H1 (cell line): ENCODE measurements around the gene MTAP. TPM values are rescaled to one million over a fixed set of nuclear protein-coding genes. Genes with fewer than 3 reads are reported as not detected.

ENCODE experiments used
- CTBP2 ChIP-seq: IDR thresholded peaks from 2 replicates; pipeline ENCODE4 v1.7.0; 2011; ENCODE audit warnings: borderline replicate concordance, mild to moderate bottlenecking, moderate library complexity, mixed read lengths, low read length; ENCODE audit not compliant: insufficient read depth, insufficient read length
- POLR2AphosphoS5 ChIP-seq: IDR thresholded peaks from 2 replicates; pipeline ENCODE4 v1.6.1; 2011; ENCODE audit warnings: low read depth, low read length
- SP1 ChIP-seq: IDR thresholded peaks from 2 replicates; pipeline ENCODE4 v1.6.1; 2011; ENCODE audit warnings: low read depth, low read length
- TAF1 ChIP-seq: IDR thresholded peaks from 2 replicates; pipeline ENCODE4 v1.6.1; 2011; ENCODE audit warnings: mild to moderate bottlenecking, low read depth, low read length
- YY1 ChIP-seq: IDR thresholded peaks from 2 replicates; pipeline ENCODE4 v1.6.1; 2011; ENCODE audit warnings: low read depth, mild to moderate bottlenecking, low read length
- polyA plus RNA-seq, 7 experiments: library from polyadenylated mRNA; depleted of rRNA in 3 of 7; stranded (reverse) in 5 of 7; unstranded in 2 of 7; fragments of >200 nt in 5 of 7; fragments of 200-250 nt in 2 of 7; gene quantifications; 1 replicate in 5 of 7; 2 replicates in 1 of 7; 4 replicates in 1 of 7; pipeline versions ENCODE4 v1.2.1 to v1.2.3, GENCODE V29; 2011 to 2013; ENCODE audit warnings: missing spikeins in 2 of 7, mixed read lengths in 2 of 7
- total RNA-seq: library from RNA; stranded (reverse); fragmentation: NEBNext Ultra II Directional; extraction: Animal tissue kit (Norgen Biotek cat#: 25700); gene quantifications from 2 replicates; pipeline ENCODE4 v1.2.1, GENCODE V29; 2021
- TF ChIP-seq, protein P1 (sequence below): fragments of 300-600 bp; sonication (generic); IDR thresholded peaks from 2 replicates; pipeline ENCODE4 v1.7.1; 2012; ENCODE audit warnings: low read length, moderate library complexity, mild to moderate bottlenecking, inconsistent platforms; ENCODE audit not compliant: insufficient replicate concordance
- TF ChIP-seq, protein P2 (sequence below): IDR thresholded peaks from 2 replicates; pipeline ENCODE4 v1.6.1; 2011; ENCODE audit warnings: low read length, improper control_type of control experiment
- TF ChIP-seq, protein P3 (sequence below), 3 experiments: IDR thresholded peaks; 1 replicate in 2 of 3; 2 replicates in 1 of 3; pipeline versions ENCODE4 v1.5.1 to v1.6.1; 2011; ENCODE audit warnings: low read length in 3 of 3, mild to moderate bottlenecking in 3 of 3, inconsistent platforms in 2 of 3, low read depth in 1 of 3, moderate library complexity in 1 of 3; ENCODE audit not compliant: insufficient read depth in 1 of 3; ENCODE audit errors: control extremely low read depth in 1 of 3

MTAP gene
- total and polyA plus RNA-seq, 2 of the 8 experiments (the other 6 are each of a cell fraction or from before 2014, with no cell fraction given), result 16.4 to 100 TPM

DNA sequence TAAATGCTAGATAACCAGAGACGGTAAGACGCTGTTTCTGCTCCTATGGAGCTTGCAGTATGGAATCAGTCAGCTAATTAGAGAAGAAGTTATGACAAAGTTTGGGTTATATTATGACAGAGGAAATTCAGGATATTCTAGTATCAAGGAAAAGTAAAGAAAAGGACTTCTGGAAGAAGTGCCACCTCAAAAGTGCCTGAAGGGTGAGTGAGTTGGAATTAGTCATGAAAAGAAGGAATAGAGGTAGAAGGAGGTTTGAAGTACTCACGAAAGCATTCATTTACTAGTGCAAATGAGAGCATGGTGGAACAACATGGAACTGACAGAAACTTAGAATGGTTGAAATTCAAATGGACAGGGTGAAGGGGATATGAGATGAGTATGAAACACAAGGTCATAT is 40.4 kb upstream of the MTAP start (continued):
- TF ChIP-seq, protein P1, sequence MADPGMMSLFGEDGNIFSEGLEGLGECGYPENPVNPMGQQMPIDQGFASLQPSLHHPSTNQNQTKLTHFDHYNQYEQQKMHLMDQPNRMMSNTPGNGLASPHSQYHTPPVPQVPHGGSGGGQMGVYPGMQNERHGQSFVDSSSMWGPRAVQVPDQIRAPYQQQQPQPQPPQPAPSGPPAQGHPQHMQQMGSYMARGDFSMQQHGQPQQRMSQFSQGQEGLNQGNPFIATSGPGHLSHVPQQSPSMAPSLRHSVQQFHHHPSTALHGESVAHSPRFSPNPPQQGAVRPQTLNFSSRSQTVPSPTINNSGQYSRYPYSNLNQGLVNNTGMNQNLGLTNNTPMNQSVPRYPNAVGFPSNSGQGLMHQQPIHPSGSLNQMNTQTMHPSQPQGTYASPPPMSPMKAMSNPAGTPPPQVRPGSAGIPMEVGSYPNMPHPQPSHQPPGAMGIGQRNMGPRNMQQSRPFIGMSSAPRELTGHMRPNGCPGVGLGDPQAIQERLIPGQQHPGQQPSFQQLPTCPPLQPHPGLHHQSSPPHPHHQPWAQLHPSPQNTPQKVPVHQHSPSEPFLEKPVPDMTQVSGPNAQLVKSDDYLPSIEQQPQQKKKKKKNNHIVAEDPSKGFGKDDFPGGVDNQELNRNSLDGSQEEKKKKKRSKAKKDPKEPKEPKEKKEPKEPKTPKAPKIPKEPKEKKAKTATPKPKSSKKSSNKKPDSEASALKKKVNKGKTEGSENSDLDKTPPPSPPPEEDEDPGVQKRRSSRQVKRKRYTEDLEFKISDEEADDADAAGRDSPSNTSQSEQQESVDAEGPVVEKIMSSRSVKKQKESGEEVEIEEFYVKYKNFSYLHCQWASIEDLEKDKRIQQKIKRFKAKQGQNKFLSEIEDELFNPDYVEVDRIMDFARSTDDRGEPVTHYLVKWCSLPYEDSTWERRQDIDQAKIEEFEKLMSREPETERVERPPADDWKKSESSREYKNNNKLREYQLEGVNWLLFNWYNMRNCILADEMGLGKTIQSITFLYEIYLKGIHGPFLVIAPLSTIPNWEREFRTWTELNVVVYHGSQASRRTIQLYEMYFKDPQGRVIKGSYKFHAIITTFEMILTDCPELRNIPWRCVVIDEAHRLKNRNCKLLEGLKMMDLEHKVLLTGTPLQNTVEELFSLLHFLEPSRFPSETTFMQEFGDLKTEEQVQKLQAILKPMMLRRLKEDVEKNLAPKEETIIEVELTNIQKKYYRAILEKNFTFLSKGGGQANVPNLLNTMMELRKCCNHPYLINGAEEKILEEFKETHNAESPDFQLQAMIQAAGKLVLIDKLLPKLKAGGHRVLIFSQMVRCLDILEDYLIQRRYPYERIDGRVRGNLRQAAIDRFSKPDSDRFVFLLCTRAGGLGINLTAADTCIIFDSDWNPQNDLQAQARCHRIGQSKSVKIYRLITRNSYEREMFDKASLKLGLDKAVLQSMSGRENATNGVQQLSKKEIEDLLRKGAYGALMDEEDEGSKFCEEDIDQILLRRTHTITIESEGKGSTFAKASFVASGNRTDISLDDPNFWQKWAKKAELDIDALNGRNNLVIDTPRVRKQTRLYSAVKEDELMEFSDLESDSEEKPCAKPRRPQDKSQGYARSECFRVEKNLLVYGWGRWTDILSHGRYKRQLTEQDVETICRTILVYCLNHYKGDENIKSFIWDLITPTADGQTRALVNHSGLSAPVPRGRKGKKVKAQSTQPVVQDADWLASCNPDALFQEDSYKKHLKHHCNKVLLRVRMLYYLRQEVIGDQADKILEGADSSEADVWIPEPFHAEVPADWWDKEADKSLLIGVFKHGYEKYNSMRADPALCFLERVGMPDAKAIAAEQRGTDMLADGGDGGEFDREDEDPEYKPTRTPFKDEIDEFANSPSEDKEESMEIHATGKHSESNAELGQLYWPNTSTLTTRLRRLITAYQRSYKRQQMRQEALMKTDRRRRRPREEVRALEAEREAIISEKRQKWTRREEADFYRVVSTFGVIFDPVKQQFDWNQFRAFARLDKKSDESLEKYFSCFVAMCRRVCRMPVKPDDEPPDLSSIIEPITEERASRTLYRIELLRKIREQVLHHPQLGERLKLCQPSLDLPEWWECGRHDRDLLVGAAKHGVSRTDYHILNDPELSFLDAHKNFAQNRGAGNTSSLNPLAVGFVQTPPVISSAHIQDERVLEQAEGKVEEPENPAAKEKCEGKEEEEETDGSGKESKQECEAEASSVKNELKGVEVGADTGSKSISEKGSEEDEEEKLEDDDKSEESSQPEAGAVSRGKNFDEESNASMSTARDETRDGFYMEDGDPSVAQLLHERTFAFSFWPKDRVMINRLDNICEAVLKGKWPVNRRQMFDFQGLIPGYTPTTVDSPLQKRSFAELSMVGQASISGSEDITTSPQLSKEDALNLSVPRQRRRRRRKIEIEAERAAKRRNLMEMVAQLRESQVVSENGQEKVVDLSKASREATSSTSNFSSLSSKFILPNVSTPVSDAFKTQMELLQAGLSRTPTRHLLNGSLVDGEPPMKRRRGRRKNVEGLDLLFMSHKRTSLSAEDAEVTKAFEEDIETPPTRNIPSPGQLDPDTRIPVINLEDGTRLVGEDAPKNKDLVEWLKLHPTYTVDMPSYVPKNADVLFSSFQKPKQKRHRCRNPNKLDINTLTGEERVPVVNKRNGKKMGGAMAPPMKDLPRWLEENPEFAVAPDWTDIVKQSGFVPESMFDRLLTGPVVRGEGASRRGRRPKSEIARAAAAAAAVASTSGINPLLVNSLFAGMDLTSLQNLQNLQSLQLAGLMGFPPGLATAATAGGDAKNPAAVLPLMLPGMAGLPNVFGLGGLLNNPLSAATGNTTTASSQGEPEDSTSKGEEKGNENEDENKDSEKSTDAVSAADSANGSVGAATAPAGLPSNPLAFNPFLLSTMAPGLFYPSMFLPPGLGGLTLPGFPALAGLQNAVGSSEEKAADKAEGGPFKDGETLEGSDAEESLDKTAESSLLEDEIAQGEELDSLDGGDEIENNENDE, result no peak
- TF ChIP-seq, protein P2, sequence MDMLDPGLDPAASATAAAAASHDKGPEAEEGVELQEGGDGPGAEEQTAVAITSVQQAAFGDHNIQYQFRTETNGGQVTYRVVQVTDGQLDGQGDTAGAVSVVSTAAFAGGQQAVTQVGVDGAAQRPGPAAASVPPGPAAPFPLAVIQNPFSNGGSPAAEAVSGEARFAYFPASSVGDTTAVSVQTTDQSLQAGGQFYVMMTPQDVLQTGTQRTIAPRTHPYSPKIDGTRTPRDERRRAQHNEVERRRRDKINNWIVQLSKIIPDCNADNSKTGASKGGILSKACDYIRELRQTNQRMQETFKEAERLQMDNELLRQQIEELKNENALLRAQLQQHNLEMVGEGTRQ, result no peak
- TF ChIP-seq CTBP2 (no peak), YY1 (no peak), POLR2AphosphoS5 (no peak), SP1 (no peak), TAF1 (no peak)
- TF ChIP-seq, protein P3, sequence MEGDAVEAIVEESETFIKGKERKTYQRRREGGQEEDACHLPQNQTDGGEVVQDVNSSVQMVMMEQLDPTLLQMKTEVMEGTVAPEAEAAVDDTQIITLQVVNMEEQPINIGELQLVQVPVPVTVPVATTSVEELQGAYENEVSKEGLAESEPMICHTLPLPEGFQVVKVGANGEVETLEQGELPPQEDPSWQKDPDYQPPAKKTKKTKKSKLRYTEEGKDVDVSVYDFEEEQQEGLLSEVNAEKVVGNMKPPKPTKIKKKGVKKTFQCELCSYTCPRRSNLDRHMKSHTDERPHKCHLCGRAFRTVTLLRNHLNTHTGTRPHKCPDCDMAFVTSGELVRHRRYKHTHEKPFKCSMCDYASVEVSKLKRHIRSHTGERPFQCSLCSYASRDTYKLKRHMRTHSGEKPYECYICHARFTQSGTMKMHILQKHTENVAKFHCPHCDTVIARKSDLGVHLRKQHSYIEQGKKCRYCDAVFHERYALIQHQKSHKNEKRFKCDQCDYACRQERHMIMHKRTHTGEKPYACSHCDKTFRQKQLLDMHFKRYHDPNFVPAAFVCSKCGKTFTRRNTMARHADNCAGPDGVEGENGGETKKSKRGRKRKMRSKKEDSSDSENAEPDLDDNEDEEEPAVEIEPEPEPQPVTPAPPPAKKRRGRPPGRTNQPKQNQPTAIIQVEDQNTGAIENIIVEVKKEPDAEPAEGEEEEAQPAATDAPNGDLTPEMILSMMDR (IDR thresholded peaks at IDR 0.05; ENCODE audit: control extremely low read depth in 1 of 3, insufficient read depth in 1 of 3, low read depth in 1 of 3, low read length in 3 of 3), result no peak
